Neural crest cell (in vitro differentiated cells): Measurements from ENCODE around the gene ATP5IF1. TPM values are rescaled to one million over a fixed set of nuclear protein-coding genes. Genes with fewer than 3 reads are reported as not detected.
A peak's percentile ranks its signal among the peaks of the same experiment; 100 is the strongest.

Source experiments
- DNase-seq: peaks from one replicate; pipeline ENCODE4 v3.0.0; 2021; ENCODE audit warnings: low read depth, mixed read lengths, low spot score
- H3K27ac Mint-ChIP-seq: one replicate; pipeline ENCODE4 v1.8.0; 2021; ENCODE audit warnings: mild to moderate bottlenecking, mixed read lengths; ENCODE audit not compliant: unreplicated experiment
- H3K27me3 Mint-ChIP-seq: 2 replicates; pipeline ENCODE4 v1.8.0; 2021; ENCODE audit warnings: low read depth, mild to moderate bottlenecking, mixed read lengths
- H3K36me3 Mint-ChIP-seq: 2 replicates; pipeline ENCODE4 v1.8.0; 2021; ENCODE audit warnings: low read depth, mild to moderate bottlenecking, mixed read lengths
- H3K4me1 Mint-ChIP-seq: 2 replicates; pipeline ENCODE4 v1.8.0; 2021; ENCODE audit warnings: mixed read lengths
- H3K4me3 Mint-ChIP-seq: one replicate; pipeline ENCODE4 v1.8.0; 2021; ENCODE audit warnings: mild to moderate bottlenecking, mixed read lengths
- H3K9me3 Mint-ChIP-seq: 2 replicates; pipeline ENCODE4 v1.8.0; 2021; ENCODE audit warnings: mixed read lengths
- CTCF ChIP-seq: fragments of 200-600 bp; sonication (generic); conservative IDR thresholded peaks from 2 replicates; pipeline ENCODE4 v1.5.0; 2021; ENCODE audit warnings: antibody characterized with exemption, mild to moderate bottlenecking
- total RNA-seq: library from RNA; stranded (reverse); gene quantifications from 2 replicates; pipeline ENCODE4 v1.2.1, GENCODE V29; 2021

The ATP5IF1 gene
- total RNA-seq, 1 donor from 2014 or later, result 125 TPM

GRCh38 chr1:28272215-28272852 lies 36.4 kb downstream of the ATP5IF1 start:
- peaks cover 7% of the 10 kb centered on the region for H3K4me1 Mint-ChIP-seq
- no peak for DNase-seq
- no peak for TF ChIP-seq CTCF
- no peak overlapping the region for H3K27ac Mint-ChIP-seq
- H3K4me3 Mint-ChIP-seq, result no peak overlapping the region
- no peaks in the 10 kb centered on the region for H3K36me3 Mint-ChIP-seq
- H3K27me3 Mint-ChIP-seq, result no peaks in the 10 kb centered on the region
- H3K9me3 Mint-ChIP-seq, result no peaks in the 10 kb centered on the region

GRCh38 chr1:28273216-28273860 lies 37.4 kb downstream of the ATP5IF1 start:
- Mint-ChIP-seq H3K4me3 (no peak overlapping the region), H3K9me3 (no peaks in the 10 kb centered on the region), H3K27ac (no peak overlapping the region), H3K4me1 (no peaks in the 10 kb centered on the region), H3K27me3 (no peaks in the 10 kb centered on the region), H3K36me3 (no peaks in the 10 kb centered on the region)
- no peak for TF ChIP-seq CTCF
- DNase-seq, result no peak

GRCh38 chr1:28278763-28279162 lies 42.8 kb downstream of the ATP5IF1 start:
- H3K4me3 Mint-ChIP-seq, result no peak overlapping the region
- TF ChIP-seq CTCF, result no peak
- no peaks in the 10 kb centered on the region for H3K27me3 Mint-ChIP-seq
- H3K27ac Mint-ChIP-seq, result peak overlapping the region; percentile 61
- no peaks in the 10 kb centered on the region for H3K4me1 Mint-ChIP-seq
- H3K9me3 Mint-ChIP-seq, result no peaks in the 10 kb centered on the region
- no peaks in the 10 kb centered on the region for H3K36me3 Mint-ChIP-seq
- DNase-seq, result no peak

GRCh38 chr1:28279721-28280120 lies 43.8 kb downstream of the ATP5IF1 start:
- no peaks in the 10 kb centered on the region for H3K36me3 Mint-ChIP-seq
- no peak for DNase-seq
- no peak for TF ChIP-seq CTCF
- no peak overlapping the region for H3K4me3 Mint-ChIP-seq
- H3K27ac Mint-ChIP-seq, result no peak overlapping the region
- no peaks in the 10 kb centered on the region for H3K9me3 Mint-ChIP-seq
- no peaks in the 10 kb centered on the region for H3K27me3 Mint-ChIP-seq
- no peaks in the 10 kb centered on the region for H3K4me1 Mint-ChIP-seq

GRCh38 chr1:28280501-28280900 lies 44.6 kb downstream of the ATP5IF1 start:
- no peak for TF ChIP-seq CTCF
- Mint-ChIP-seq H3K27ac (no peak overlapping the region), H3K27me3 (no peaks in the 10 kb centered on the region), H3K9me3 (no peaks in the 10 kb centered on the region), H3K4me1 (no peaks in the 10 kb centered on the region), H3K4me3 (no peak overlapping the region), H3K36me3 (no peaks in the 10 kb centered on the region)
- no peak for DNase-seq
